Astrocyte (in vitro differentiated cells and primary cell): ENCODE data around the gene GPR15. TPM values are rescaled to one million over a fixed set of nuclear protein-coding genes. Genes with fewer than 3 reads are reported as not detected.

Experiments
- DNase-seq: peaks from one replicate; pipeline ENCODE4 v3.0.0-alpha.2; 2010; ENCODE audit warnings: low read depth
- FAIRE-seq: peaks from 2 replicates; lab custom pipeline; 2011; peaks lifted over from hg19 to GRCh38; lab: Jason Lieb, UNC
- H2AFZ ChIP-seq: 2 replicates; pipeline ENCODE4 v1.6.0; 2012; ENCODE audit warnings: low read depth, low read length, inconsistent platforms
- H3K27ac ChIP-seq: 2 replicates; pipeline ENCODE4 v1.5.1; 2011; ENCODE audit warnings: low read depth, low read length, inconsistent platforms
- H3K27me3 ChIP-seq: 2 replicates; pipeline ENCODE4 v1.6.0; 2011; ENCODE audit warnings: low read length, inconsistent platforms; ENCODE audit not compliant: insufficient read depth
- H3K36me3 ChIP-seq: 2 replicates; pipeline ENCODE4 v1.5.1; 2011; ENCODE audit warnings: low read length, inconsistent platforms; ENCODE audit not compliant: insufficient read depth
- H3K4me1 ChIP-seq: 2 replicates; pipeline ENCODE4 v1.5.1; 2011; ENCODE audit warnings: low read length, inconsistent platforms; ENCODE audit not compliant: insufficient read depth
- H3K4me2 ChIP-seq: 2 replicates; pipeline ENCODE4 v1.6.0; 2012; ENCODE audit warnings: low read length, inconsistent platforms
- H3K4me3 ChIP-seq: 2 replicates; pipeline ENCODE4 v1.5.1; 2011; ENCODE audit warnings: low read depth, mild to moderate bottlenecking, low read length, inconsistent platforms; ENCODE audit not compliant: insufficient read depth
- H3K79me2 ChIP-seq: 2 replicates; pipeline ENCODE4 v1.6.0; 2012; ENCODE audit warnings: mild to moderate bottlenecking, low read length, inconsistent platforms; ENCODE audit not compliant: insufficient read depth
- H3K9ac ChIP-seq: 2 replicates; pipeline ENCODE4 v1.6.0; 2012; ENCODE audit warnings: mild to moderate bottlenecking, low read length, inconsistent platforms
- H3K9me3 ChIP-seq: 2 replicates; pipeline ENCODE4 v1.5.1; 2012; ENCODE audit warnings: low read depth, mild to moderate bottlenecking, low read length, inconsistent platforms; ENCODE audit not compliant: insufficient read depth
- H4K20me1 ChIP-seq: 2 replicates; pipeline ENCODE4 v1.6.0; 2012; ENCODE audit warnings: low read length, inconsistent platforms; ENCODE audit not compliant: insufficient read depth
- H3K27ac Mint-ChIP-seq: one replicate; pipeline ENCODE4 v1.8.0; 2021; ENCODE audit warnings: mild to moderate bottlenecking, mixed read lengths; ENCODE audit not compliant: unreplicated experiment
- H3K27me3 Mint-ChIP-seq: one replicate; pipeline ENCODE4 v1.8.0; 2021; ENCODE audit warnings: low read depth, mixed read lengths; ENCODE audit not compliant: unreplicated experiment
- H3K36me3 Mint-ChIP-seq: one replicate; pipeline ENCODE4 v1.8.0; 2021; ENCODE audit warnings: low read depth, mixed read lengths; ENCODE audit not compliant: unreplicated experiment
- H3K4me1 Mint-ChIP-seq: one replicate; pipeline ENCODE4 v1.8.0; 2021; ENCODE audit warnings: low read depth, mixed read lengths; ENCODE audit not compliant: unreplicated experiment
- H3K4me3 Mint-ChIP-seq: one replicate; pipeline ENCODE4 v1.8.0; 2021; ENCODE audit warnings: mild to moderate bottlenecking, moderate library complexity, mixed read lengths; ENCODE audit not compliant: unreplicated experiment
- H3K9me3 Mint-ChIP-seq: one replicate; pipeline ENCODE4 v1.8.0; 2021; ENCODE audit warnings: mild to moderate bottlenecking, mixed read lengths; ENCODE audit not compliant: unreplicated experiment
- CTCF ChIP-seq: IDR thresholded peaks from 2 replicates; pipeline ENCODE4 v1.5.1; 2011; ENCODE audit warnings: low read depth, mild to moderate bottlenecking, inconsistent platforms, low read length, moderate library complexity; ENCODE audit not compliant: insufficient read depth
- EZH2 ChIP-seq: IDR thresholded peaks from 2 replicates; pipeline ENCODE4 v1.6.1; 2012; ENCODE audit warnings: mild to moderate bottlenecking, low read length, inconsistent platforms; ENCODE audit not compliant: insufficient read depth
- total RNA-seq: library from RNA; stranded (reverse); gene quantifications from 2 replicates; pipeline ENCODE4 v1.2.1, GENCODE V29; 2021

Gene GPR15
- total RNA-seq, 1 donor from 2014 or later: not detected

GRCh38 chr3:98583766-98584165 is 52.0 kb downstream of the GPR15 start:
- H3K27me3 Mint-ChIP-seq: no peaks in the 10 kb centered on the region
- no peak for DNase-seq
- H3K4me2 ChIP-seq: no peak overlapping the region

More at GRCh38 chr3:98583766-98584165, 52.0 kb downstream of the GPR15 start:
- Histone ChIP-seq H2AFZ (no peak overlapping the region), H3K4me3 (no peak overlapping the region), H3K36me3 (peaks cover 7% of the 10 kb centered on the region), H3K9ac (no peak overlapping the region), H3K79me2 (peaks cover 3% of the 10 kb centered on the region), H3K27me3 (no peaks in the 10 kb centered on the region), H3K9me3 (no peaks in the 10 kb centered on the region), H3K27ac (no peak overlapping the region), H3K4me1 (peaks cover 7% of the 10 kb centered on the region), H4K20me1 (no peaks in the 10 kb centered on the region)
- TF ChIP-seq CTCF (no peak), EZH2 (no peak)
- FAIRE-seq: no peak
- Mint-ChIP-seq H3K36me3 (peaks cover 10% of the 10 kb centered on the region), H3K4me1 (peaks cover 17% of the 10 kb centered on the region), H3K27ac (peak overlapping the region; percentile 2), H3K9me3 (no peaks in the 10 kb centered on the region), H3K4me3 (no peak overlapping the region)

Other genes with a start within 250 kb of the GPR15 start
- not detected in 2 replicates for gene OR5H2, start 249.5 kb upstream of the GPR15 start, total RNA-seq
- not detected in 2 replicates for gene OR5K4, start 178.1 kb upstream of the GPR15 start, total RNA-seq
- not detected in 2 replicates for gene OR5K3, start 141.3 kb upstream of the GPR15 start, total RNA-seq
- gene OR5K1, start 68.8 kb upstream of the GPR15 start, total RNA-seq: not detected in 2 replicates
- not detected in 2 replicates for gene OR5K2, start 34.3 kb upstream of the GPR15 start, total RNA-seq
- gene CLDND1, start 9.1 kb upstream of the GPR15 start, total RNA-seq: 104 and 109 TPM in 2 replicates
- gene CPOX, start 61.6 kb downstream of the GPR15 start, total RNA-seq: 22.1 and 23.7 TPM in 2 replicates
- 4.4 and 4.8 TPM in 2 replicates for gene ST3GAL6, start 231.4 kb downstream of the GPR15 start, total RNA-seq